ENCODE results near the gene MTRFR.
A peak's percentile ranks its signal among the peaks of the same experiment; 100 is the strongest.
"Not testable (repeated sequence)": the region's sequence is repeated elsewhere in the genome, so short reads cannot be mapped to it uniquely, and the experiment has no call there.

MTRFR gene

GRCh38 chr12:123232807-123233504 lies at the start of gene MTRFR, which contains the start of gene MPHOSPH9:
MTRFR (plus strand) TSS chr12:123233436; CDS start chr12:123253675, 20,239 bp downstream.
MPHOSPH9 (minus strand) TSS chr12:123233141; CDS start chr12:123230364, 2,777 bp downstream.
- peak; percentile 98 for DNase-seq (ENCODE audit: low read depth in 2 of 3, low spot score in 1 of 3)

- DNase-seq (ENCODE audit: low read depth in 2 of 3, low spot score in 1 of 3) = no peak
Observed at GRCh38 chr12:123187637-123188036, 45.6 kb upstream of the MTRFR start.

- DNase-seq (ENCODE audit: low read depth in 2 of 3, low spot score in 1 of 3) = no peak
Observed at GRCh38 chr12:123199936-123200335, 33.3 kb upstream of the MTRFR start.

GRCh38 chr12:123200414-123200813 lies 32.8 kb upstream of the MTRFR start:
- no peak for DNase-seq (ENCODE audit: low read depth in 2 of 3, low spot score in 1 of 3)

DNA sequence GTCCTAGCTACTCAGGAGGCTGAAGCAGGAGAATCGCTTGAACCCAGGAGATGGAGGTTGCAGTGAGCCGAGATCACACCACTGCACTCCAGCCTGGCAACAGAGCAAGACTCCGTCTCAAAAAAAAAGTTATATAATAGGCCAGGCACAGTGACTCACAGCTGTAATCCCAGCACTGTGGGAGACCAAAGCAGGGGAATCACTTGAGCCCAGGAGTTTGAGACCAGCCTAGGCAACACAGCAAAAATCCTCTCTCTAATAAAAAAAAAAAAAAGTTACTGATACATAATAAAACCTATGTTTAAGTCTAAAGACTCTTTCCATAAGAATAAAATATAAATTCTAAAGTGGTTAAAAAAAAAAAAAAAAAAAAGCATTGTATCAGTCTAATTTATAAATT lies 26.4 kb upstream of the MTRFR start:
- DNase-seq (ENCODE audit: low read depth in 2 of 3, low spot score in 1 of 3) = not testable (repeated sequence)

DNA sequence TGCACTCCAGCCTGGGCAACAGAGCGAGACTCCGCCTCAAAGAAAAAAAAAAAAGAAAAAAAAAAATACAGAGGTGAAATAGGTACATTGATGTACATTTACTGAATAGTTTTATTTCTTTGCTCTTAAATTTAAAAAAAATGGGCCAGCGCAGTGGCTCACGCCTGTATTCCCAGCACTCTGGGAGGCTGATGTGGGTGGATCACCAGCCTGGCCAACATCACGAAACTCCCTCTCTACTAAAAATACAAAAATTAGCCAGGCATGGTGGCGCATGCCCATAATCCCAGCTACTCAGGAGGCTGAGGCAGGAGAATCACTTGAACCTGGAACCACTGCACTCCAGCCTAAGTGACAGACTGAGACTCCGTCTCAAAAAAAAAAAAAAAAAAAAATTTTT lies 25.4 kb upstream of the MTRFR start:
- DNase-seq (ENCODE audit: low read depth in 2 of 3, low spot score in 1 of 3) = not testable (repeated sequence)

DNA sequence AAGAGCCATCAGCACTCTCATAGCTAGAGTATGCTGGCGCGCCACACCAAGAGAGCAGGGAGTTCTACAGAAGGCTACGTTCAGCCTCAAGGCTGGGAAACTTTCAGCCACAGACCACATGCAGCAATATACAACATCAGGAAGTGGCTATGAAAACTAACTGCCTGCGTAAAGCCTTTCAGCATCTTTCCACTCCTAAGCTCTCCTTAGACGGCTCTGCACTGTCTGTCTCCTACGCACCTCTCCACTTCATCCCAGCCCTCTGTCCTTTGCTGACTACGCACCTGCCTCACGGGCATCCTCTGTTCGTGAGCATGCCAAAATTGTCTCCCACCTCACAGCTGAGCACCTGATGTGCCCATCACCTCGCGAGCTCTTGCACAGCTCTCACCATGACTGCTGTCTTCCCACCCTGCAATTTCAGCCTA lies 10.0 kb upstream of the MTRFR start:
- peak; percentile 46 to 52 (median 50) for DNase-seq (ENCODE audit: low read depth in 2 of 3, low spot score in 1 of 3)

GRCh38 chr12:123225443-123225842 lies 7.8 kb upstream of the MTRFR start:
- DNase-seq (ENCODE audit: low read depth in 2 of 3, low spot score in 1 of 3) = no peak

DNA sequence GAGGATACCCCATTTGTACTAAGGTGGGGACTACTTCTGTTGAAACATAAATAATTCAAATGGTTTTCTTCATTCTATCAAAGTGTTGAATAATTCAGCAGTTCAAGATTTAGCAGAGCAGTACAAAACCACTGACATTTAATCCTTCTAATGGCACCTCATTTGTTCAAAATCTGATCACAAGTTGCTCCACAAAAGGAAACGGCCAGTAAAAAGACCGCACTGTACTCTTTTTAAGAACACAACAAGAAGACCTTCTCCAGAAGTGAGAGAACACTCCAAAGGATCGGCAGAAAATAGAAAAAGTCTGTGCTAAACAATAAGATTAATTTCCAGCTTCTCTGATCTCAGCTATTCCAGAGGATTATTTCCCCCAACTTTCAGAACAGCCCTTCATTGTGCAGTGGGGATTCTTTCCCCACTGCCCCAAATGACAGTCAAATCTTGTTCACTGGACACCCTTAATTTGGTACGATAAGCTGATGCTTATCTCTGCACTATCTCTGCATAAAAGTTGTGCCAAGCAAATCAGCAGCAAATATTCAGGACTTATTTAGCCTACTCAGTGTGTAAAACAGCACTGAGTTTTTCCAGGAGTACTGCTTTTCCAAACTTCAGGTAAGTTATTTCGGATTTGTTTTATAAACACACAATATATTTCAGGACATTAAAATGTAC lies 5.5 kb upstream of the MTRFR start:
- no peak for DNase-seq (ENCODE audit: low read depth in 2 of 3, low spot score in 1 of 3)

DNA sequence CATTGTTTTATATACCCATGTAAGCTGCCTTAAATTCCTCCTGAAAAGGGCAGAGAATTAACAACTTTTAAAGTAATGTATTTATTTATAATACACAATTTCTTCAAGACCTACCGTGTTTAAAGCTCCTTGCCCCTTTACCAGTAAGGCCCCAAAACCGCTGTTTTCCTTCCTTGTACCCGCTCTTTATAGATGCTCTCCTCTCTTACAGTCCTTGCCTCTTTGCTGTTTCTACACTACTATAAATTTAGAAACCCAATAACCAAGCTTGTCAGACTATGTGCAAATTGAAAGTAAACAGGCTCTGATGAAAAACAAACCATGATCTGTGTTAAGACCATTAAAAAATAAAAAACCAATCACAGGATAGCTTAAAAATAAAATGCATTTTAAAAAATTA lies 4.2 kb upstream of the MTRFR start:
- DNase-seq (ENCODE audit: low read depth in 2 of 3, low spot score in 1 of 3) = no peak

GRCh38 chr12:123231931-123232330 lies 1.3 kb upstream of the MTRFR start:
- DNase-seq (ENCODE audit: low read depth in 2 of 3, low spot score in 1 of 3) = no peak

DNA sequence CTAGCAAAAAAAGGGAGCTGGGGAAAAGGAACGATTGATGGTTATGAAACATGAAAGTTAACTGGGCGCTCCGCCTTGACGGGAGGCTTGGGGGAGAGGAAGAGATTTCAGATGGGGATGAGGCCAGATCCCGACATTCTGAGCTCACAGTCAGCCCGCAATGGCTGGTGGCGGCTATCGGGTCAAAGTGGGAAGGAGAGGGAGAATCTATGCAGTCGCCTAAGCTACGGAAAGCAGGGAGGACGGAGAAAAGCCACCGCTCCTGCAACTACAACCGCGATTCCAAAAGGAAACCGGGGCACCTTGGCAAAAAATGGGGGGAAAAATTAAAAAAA lies 797 bp upstream of the MTRFR start:
- DNase-seq (ENCODE audit: low read depth in 2 of 3, low spot score in 1 of 3) = no peak

DNA sequence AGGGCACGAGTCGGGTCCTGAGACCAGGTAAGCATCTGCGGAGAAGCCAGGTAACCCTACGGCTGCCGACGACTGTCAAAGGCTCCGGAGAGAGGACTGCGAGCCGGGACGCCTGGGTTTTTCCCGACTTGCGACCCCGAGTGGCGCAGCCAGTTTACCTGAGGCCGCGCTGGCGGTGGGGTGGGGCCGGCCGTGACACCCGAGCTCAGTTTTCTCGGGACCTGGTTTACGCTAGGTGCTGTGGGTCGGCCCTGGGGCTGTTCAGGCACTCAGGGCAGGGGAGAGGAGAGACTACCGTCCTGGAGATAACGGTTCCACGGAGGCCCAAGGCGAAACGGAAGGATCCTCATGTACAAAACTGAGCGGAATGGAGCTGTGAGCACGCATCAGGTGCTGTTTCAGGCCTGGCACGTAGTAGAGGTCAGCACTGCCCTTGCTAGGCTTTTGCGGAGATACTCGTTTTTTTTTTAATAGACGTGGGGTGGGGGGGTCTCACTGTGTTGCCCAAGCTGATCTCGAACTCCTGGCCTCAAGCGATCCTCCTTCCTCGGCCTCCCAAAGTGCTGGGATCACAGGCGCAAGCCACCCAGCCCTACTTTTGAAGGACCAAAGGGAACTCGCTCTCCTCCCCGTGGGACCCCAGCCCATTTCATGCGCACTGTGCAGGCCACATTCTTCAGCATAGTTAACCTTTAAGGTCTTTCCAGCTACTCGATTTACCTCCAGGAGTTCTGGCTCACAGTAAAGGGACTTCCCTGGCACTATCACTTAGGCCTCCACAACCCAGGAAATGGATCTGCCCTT lies 471 bp downstream of the MTRFR start:
- DNase-seq (ENCODE audit: low read depth in 2 of 3, low spot score in 1 of 3) = no peak

GRCh38 chr12:123237646-123238329 lies 4.6 kb downstream of the MTRFR start:
- DNase-seq (ENCODE audit: low read depth in 2 of 3, low spot score in 1 of 3) = peak; percentile 36 to 65 (median 64)

DNA sequence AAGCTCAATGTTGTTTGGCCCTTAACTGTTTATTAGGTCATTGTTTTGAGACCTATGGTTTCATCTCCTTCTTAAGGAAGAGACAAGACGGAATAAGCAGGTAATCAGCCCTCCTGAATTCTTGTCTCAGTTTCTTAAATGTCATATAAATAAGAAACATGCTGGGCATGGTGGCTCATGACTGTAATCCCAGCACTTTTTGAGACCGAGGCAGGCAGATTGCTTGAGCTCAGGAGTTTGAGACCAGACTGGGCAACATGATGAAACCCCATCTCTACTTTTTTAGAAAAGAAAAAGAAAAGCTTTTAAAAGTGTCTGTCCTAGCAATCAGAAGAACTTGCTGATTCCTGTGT lies 5.1 kb downstream of the MTRFR start:
- no peak for DNase-seq (ENCODE audit: low read depth in 2 of 3, low spot score in 1 of 3)

GRCh38 chr12:123238961-123239360 lies 5.7 kb downstream of the MTRFR start:
- no peak for DNase-seq (ENCODE audit: low read depth in 2 of 3, low spot score in 1 of 3)

DNA sequence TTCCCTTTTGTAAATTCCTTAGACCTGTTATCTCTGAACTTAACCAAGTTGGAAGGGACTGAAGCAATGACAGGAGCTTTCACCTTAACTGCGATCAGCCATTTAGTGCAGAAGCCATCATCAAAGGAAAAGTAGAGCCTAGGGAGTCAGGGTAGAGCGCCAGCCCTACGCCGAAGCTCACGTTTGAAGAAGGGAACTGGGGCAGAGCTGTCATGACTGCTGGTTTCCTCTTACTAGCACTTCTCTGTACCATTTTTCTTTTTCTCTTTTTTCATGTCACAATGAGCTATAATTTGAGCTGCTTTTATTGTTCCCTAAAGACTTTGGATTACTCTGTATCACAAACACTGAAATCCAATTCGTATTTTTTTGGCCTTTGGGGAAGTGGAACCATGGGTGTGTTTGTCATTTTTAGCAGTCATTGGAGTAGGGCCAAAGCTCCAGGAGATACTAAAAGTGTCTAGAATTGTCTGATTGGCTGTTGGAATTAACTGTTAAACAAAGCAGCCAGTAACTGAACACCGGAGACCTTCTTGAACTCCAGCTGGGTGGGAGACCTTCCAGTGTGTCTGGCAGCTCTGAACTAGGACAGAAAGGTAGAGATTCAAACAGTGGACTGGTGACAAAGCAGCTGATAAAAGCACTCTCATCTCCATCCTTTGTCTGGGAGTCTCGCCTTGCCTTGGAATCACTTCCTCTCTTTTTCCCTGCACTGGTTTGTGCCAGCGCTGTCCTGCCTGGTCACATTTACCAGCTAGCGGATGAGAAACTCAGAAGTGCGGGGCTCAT lies 9.1 kb downstream of the MTRFR start:
- no peak for DNase-seq (ENCODE audit: low read depth in 2 of 3, low spot score in 1 of 3)

DNA sequence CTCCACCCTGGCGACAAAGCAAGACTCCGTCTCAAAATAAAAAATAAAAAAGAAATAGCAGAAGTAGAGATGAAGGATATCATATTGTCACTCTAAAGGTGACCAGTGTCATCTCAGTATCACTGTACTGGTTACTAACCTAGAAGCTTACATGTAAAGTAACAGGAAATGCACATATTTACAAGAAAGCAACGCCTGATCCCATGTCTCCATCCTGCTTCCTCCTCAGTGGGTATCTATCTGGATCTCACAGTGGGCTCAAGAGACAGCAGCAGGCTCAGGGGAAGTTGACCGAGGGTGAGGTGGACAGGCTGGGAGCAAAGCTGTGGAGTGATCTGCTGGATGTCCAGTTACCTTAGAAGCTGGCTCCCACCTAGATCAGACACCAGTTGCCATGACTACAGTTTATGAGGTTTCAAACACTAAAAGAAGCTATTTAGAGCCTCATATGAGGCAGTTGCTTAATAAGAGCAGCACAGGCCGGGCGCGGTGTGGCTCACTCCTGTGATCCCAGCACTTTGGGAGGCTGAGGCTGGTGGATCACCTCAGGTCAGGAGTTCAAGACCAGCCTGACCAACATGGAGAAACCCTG lies 10.5 kb downstream of the MTRFR start:
- DNase-seq (ENCODE audit: low read depth in 2 of 3, low spot score in 1 of 3) = no peak

DNA sequence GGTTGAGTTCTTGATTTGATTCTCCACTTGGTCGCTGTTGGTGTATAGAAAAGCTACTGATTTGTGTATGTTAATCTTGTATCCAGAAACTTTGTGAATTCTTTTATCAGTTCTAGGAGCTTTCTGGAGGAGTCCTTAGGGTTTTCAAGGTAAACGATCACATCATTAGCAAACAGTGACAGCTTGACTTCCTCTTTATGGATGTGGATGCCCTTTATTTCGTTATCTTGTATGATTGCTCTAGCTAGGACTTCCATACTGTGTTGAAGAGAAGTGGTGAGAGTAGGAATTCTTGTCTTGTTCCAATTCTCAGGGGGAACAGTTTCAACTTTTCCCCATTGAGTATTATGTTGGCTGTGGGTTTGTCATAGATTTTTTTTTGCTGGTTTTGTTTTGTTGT lies 12.4 kb downstream of the MTRFR start:
- no peak for DNase-seq (ENCODE audit: low read depth in 2 of 3, low spot score in 1 of 3)

GRCh38 chr12:123248129-123248528 lies 14.9 kb downstream of the MTRFR start:
- not testable (repeated sequence) for DNase-seq (ENCODE audit: low read depth in 2 of 3, low spot score in 1 of 3)

Measured in stimulated activated CD4-positive, alpha-beta T cell treated with anti-CD3 and anti-CD28 coated beads, Interleukin-12 subunit alpha, Interleukin-12 subunit beta, amount 100 ng/mL, for 48 hours (primary cell).